NCI-H2029 treated with DMSO at 0.1 percent for 48 hours (cell line): ENCODE measurements around the gene AP4B1.

Experiments
- DNase-seq: peaks from one replicate; lab custom pipeline; 2025; lab: John Stamatoyannopoulos, UW

Gene AP4B1

GRCh38 chr1:113930499-113931161, 26.0 kb upstream of the AP4B1 start:
- no peak for DNase-seq

- DNase-seq: no peak
Observed at GRCh38 chr1:113929750-113930498, 25.3 kb upstream of the AP4B1 start.

- peak; percentile 69 for DNase-seq
Observed at GRCh38 chr1:113928941-113929749, 24.5 kb upstream of the AP4B1 start, which contains the start of gene HIPK1. TSS of gene HIPK1 (plus strand) at chr1:113929324.

GRCh38 chr1:113928187-113928930, 23.8 kb upstream of the AP4B1 start:
- DNase-seq: no peak

GRCh38 chr1:113924473-113924872, 19.9 kb upstream of the AP4B1 start:
- no peak for DNase-seq

GRCh38 chr1:113922957-113923356, 18.4 kb upstream of the AP4B1 start:
- no peak for DNase-seq

GRCh38 chr1:113918243-113918642, 13.6 kb upstream of the AP4B1 start:
- no peak for DNase-seq

GRCh38 chr1:113917400-113918082, 12.9 kb upstream of the AP4B1 start:
- no peak for DNase-seq

GRCh38 chr1:113916974-113917373, 12.4 kb upstream of the AP4B1 start:
- DNase-seq: no peak

- no peak for DNase-seq
Observed at GRCh38 chr1:113913887-113914664, 9.5 kb upstream of the AP4B1 start.

GRCh38 chr1:113913312-113913668, 8.7 kb upstream of the AP4B1 start:
- no peak for DNase-seq

GRCh38 chr1:113912594-113913311, 8.2 kb upstream of the AP4B1 start:
- DNase-seq: peak; percentile 77

- DNase-seq: no peak
Observed at GRCh38 chr1:113905435-113905861, 849 bp upstream of the AP4B1 start.

GRCh38 chr1:113904293-113904673, 316 bp downstream of the AP4B1 start:
- no peak for DNase-seq

GRCh38 chr1:113903501-113904292, 902 bp downstream of the AP4B1 start:
- no peak for DNase-seq

- no peak for DNase-seq
Observed at GRCh38 chr1:113901191-113901590, 3.4 kb downstream of the AP4B1 start.

GRCh38 chr1:113899111-113899510, 5.5 kb downstream of the AP4B1 start:
- no peak for DNase-seq

GRCh38 chr1:113898241-113898814, 6.3 kb downstream of the AP4B1 start:
- DNase-seq: no peak

- DNase-seq: no peak
Observed at GRCh38 chr1:113895961-113896360, 8.6 kb downstream of the AP4B1 start.
